GM21619 (cell line): ENCODE data around the gene DRGX.

Experiments
- ATAC-seq: cut with Tn5 transposase; IDR thresholded peaks from one replicate; pipeline ENCODE4 v1.9.1; 2021; ENCODE audit not compliant: unreplicated experiment

Gene DRGX

GRCh38 chr10:49364051-49364450 is 31.8 kb downstream of the DRGX start:
- ATAC-seq: no peak

- no peak for ATAC-seq
Observed at GRCh38 chr10:49363309-49364031, 32.4 kb downstream of the DRGX start.

GRCh38 chr10:49362596-49363260 is 33.2 kb downstream of the DRGX start:
- peak; percentile 92 for ATAC-seq

GRCh38 chr10:49361735-49362568 is 33.9 kb downstream of the DRGX start:
- ATAC-seq: no peak

GRCh38 chr10:49361178-49361554 is 34.7 kb downstream of the DRGX start:
- no peak for ATAC-seq

- ATAC-seq: no peak
Observed at GRCh38 chr10:49360271-49361177, 35.4 kb downstream of the DRGX start.

- no peak for ATAC-seq
Observed at GRCh38 chr10:49359349-49360270, 36.3 kb downstream of the DRGX start.

GRCh38 chr10:49357910-49358309 is 38.0 kb downstream of the DRGX start:
- ATAC-seq: no peak

- ATAC-seq: no peak
Observed at GRCh38 chr10:49356944-49357343, 38.9 kb downstream of the DRGX start.

- ATAC-seq: no peak
Observed at GRCh38 chr10:49356181-49356580, 39.7 kb downstream of the DRGX start.

- ATAC-seq: no peak
Observed at GRCh38 chr10:49355221-49355620, 40.7 kb downstream of the DRGX start.

GRCh38 chr10:49354593-49354992 is 41.3 kb downstream of the DRGX start:
- no peak for ATAC-seq

- no peak for ATAC-seq
Observed at GRCh38 chr10:49353895-49354566, 41.9 kb downstream of the DRGX start.

- ATAC-seq: no peak
Observed at GRCh38 chr10:49353026-49353894, 42.6 kb downstream of the DRGX start.

- ATAC-seq: no peak
Observed at GRCh38 chr10:49352323-49352722, 43.6 kb downstream of the DRGX start.

- no peak for ATAC-seq
Observed at GRCh38 chr10:49351669-49352068, 44.2 kb downstream of the DRGX start.

- ATAC-seq: no peak
Observed at GRCh38 chr10:49350846-49351532, 44.9 kb downstream of the DRGX start.

GRCh38 chr10:49350138-49350537 is 45.8 kb downstream of the DRGX start:
- no peak for ATAC-seq
